ENCODE results near the gene MRLN. TPM values are rescaled to one million over a fixed set of nuclear protein-coding genes. Genes with fewer than 3 reads are reported as not detected.
"Not testable (repeated sequence)": the region's sequence is repeated elsewhere in the genome, so short reads cannot be mapped to it uniquely, and the experiment has no call there.

The MRLN gene
- total RNA-seq, 2 experiments from 2014 or later: not detected

GRCh38 chr10:59771162-59771807 lies 18.0 kb upstream of the MRLN start:
- no peak overlapping the region for H3K4me3 Mint-ChIP-seq
- H3K4me1 Mint-ChIP-seq: no peaks in the 10 kb centered on the region
- H3K27ac Mint-ChIP-seq: no peak overlapping the region
- no peaks in the 10 kb centered on the region for H3K36me3 Mint-ChIP-seq
- DNase-seq (no peak), ATAC-seq (no peak)
- CTCF ChIA-PET: no interaction called here
- H3K27me3 Mint-ChIP-seq: no peaks in the 10 kb centered on the region
- no peaks in the 10 kb centered on the region for H3K9me3 Mint-ChIP-seq (ENCODE audit: low read depth)

GRCh38 chr10:59770689-59771088 lies 17.4 kb upstream of the MRLN start:
- Mint-ChIP-seq H3K9me3 (ENCODE audit: low read depth) (no peaks in the 10 kb centered on the region), H3K4me1 (no peaks in the 10 kb centered on the region), H3K27ac (no peak overlapping the region), H3K36me3 (no peaks in the 10 kb centered on the region), H3K4me3 (no peak overlapping the region), H3K27me3 (no peaks in the 10 kb centered on the region)
- DNase-seq (no peak), ATAC-seq (no peak)
- CTCF ChIA-PET: no interaction called here

GRCh38 chr10:59762505-59762904 lies 9.2 kb upstream of the MRLN start:
- H3K27ac Mint-ChIP-seq: no peak overlapping the region
- no peaks in the 10 kb centered on the region for H3K9me3 Mint-ChIP-seq (ENCODE audit: low read depth)
- no peaks in the 10 kb centered on the region for H3K27me3 Mint-ChIP-seq
- no peaks in the 10 kb centered on the region for H3K36me3 Mint-ChIP-seq
- CTCF ChIA-PET: no interaction called here
- DNase-seq (no peak), ATAC-seq (no peak)
- H3K4me3 Mint-ChIP-seq: no peak overlapping the region
- H3K4me1 Mint-ChIP-seq: no peaks in the 10 kb centered on the region

- Mint-ChIP-seq H3K27me3 (peaks cover 5% of the 10 kb centered on the region), H3K4me3 (no peak overlapping the region), H3K36me3 (no peaks in the 10 kb centered on the region), H3K4me1 (no peaks in the 10 kb centered on the region), H3K27ac (no peak overlapping the region), H3K9me3 (ENCODE audit: low read depth) (no peaks in the 10 kb centered on the region)
- ATAC-seq: no peak
- CTCF ChIA-PET: no interaction called here
- no peak for DNase-seq
These were observed 4.7 kb upstream of the MRLN start for GRCh38 chr10:59757966-59758365.

- no peaks in the 10 kb centered on the region for H3K36me3 Mint-ChIP-seq
- DNase-seq (no peak), ATAC-seq (no peak)
- H3K27ac Mint-ChIP-seq: no peak overlapping the region
- H3K27me3 Mint-ChIP-seq: peaks cover 20% of the 10 kb centered on the region
- no peaks in the 10 kb centered on the region for H3K9me3 Mint-ChIP-seq (ENCODE audit: low read depth)
- H3K4me1 Mint-ChIP-seq: no peaks in the 10 kb centered on the region
- CTCF ChIA-PET: no interaction called here
- H3K4me3 Mint-ChIP-seq: no peak overlapping the region
These were observed 1.7 kb upstream of the MRLN start for GRCh38 chr10:59754951-59755350.

- no peak for DNase-seq
These were observed 846 bp downstream of the MRLN start for GRCh38 chr10:59752278-59752940.

GRCh38 chr10:59750155-59750945 lies 2.9 kb downstream of the MRLN start:
- no peak overlapping the region for H3K4me3 Mint-ChIP-seq
- DNase-seq (no peak), ATAC-seq (no peak)
- CTCF ChIA-PET: no interaction called here
- no peak overlapping the region for H3K27ac Mint-ChIP-seq
- no peaks in the 10 kb centered on the region for H3K9me3 Mint-ChIP-seq (ENCODE audit: low read depth)
- H3K27me3 Mint-ChIP-seq: peaks cover 21% of the 10 kb centered on the region
- no peaks in the 10 kb centered on the region for H3K36me3 Mint-ChIP-seq
- no peaks in the 10 kb centered on the region for H3K4me1 Mint-ChIP-seq

More at GRCh38 chr10:59752278-59752940, 846 bp downstream of the MRLN start:
- H3K27me3 Mint-ChIP-seq: peaks cover 23% of the 10 kb centered on the region
- no peaks in the 10 kb centered on the region for H3K9me3 Mint-ChIP-seq (ENCODE audit: low read depth)
- no peak overlapping the region for H3K27ac Mint-ChIP-seq
- CTCF ChIA-PET: no interaction called here
- H3K36me3 Mint-ChIP-seq: no peaks in the 10 kb centered on the region
- no peaks in the 10 kb centered on the region for H3K4me1 Mint-ChIP-seq
- H3K4me3 Mint-ChIP-seq: no peak overlapping the region
- ATAC-seq: no peak

GRCh38 chr10:59748834-59749233 lies 4.4 kb downstream of the MRLN start:
- Mint-ChIP-seq H3K4me3 (no peak overlapping the region), H3K36me3 (no peaks in the 10 kb centered on the region), H3K27ac (no peak overlapping the region), H3K27me3 (peaks cover 21% of the 10 kb centered on the region), H3K9me3 (ENCODE audit: low read depth) (no peaks in the 10 kb centered on the region), H3K4me1 (no peaks in the 10 kb centered on the region)
- ATAC-seq (no peak), DNase-seq (no peak)
- CTCF ChIA-PET: no interaction called here

- ATAC-seq (no peak), DNase-seq (no peak)
- peaks cover 2% of the 10 kb centered on the region for H3K27me3 Mint-ChIP-seq
- H3K27ac Mint-ChIP-seq: no peak overlapping the region
- CTCF ChIA-PET: no interaction called here
- no peaks in the 10 kb centered on the region for H3K9me3 Mint-ChIP-seq (ENCODE audit: low read depth)
- H3K4me1 Mint-ChIP-seq: no peaks in the 10 kb centered on the region
- H3K4me3 Mint-ChIP-seq: no peak overlapping the region
- H3K36me3 Mint-ChIP-seq: no peaks in the 10 kb centered on the region
These were observed 8.0 kb downstream of the MRLN start for GRCh38 chr10:59745163-59745650.

GRCh38 chr10:59744762-59745161 lies 8.5 kb downstream of the MRLN start:
- H3K4me3 Mint-ChIP-seq; H3K27me3 Mint-ChIP-seq; H3K27ac Mint-ChIP-seq; DNase-seq; H3K9me3 Mint-ChIP-seq (ENCODE audit: low read depth); H3K36me3 Mint-ChIP-seq; CTCF ChIA-PET; ATAC-seq; H3K4me1 Mint-ChIP-seq: not testable (repeated sequence)

GRCh38 chr10:59744156-59744555 lies 9.1 kb downstream of the MRLN start:
- H3K4me1 Mint-ChIP-seq; DNase-seq; CTCF ChIA-PET; ATAC-seq; H3K27ac Mint-ChIP-seq; H3K27me3 Mint-ChIP-seq; H3K36me3 Mint-ChIP-seq; H3K9me3 Mint-ChIP-seq (ENCODE audit: low read depth); H3K4me3 Mint-ChIP-seq: not testable (repeated sequence)

GRCh38 chr10:59741583-59741982 lies 11.7 kb downstream of the MRLN start:
- Mint-ChIP-seq H3K4me3 (no peak overlapping the region), H3K27ac (no peak overlapping the region), H3K27me3 (peaks cover 16% of the 10 kb centered on the region), H3K9me3 (ENCODE audit: low read depth) (no peaks in the 10 kb centered on the region), H3K4me1 (no peaks in the 10 kb centered on the region), H3K36me3 (no peaks in the 10 kb centered on the region)
- CTCF ChIA-PET: no interaction called here
- no peak for DNase-seq
- ATAC-seq: no peak

- ATAC-seq (no peak), DNase-seq (no peak)
- H3K9me3 Mint-ChIP-seq (ENCODE audit: low read depth): no peaks in the 10 kb centered on the region
- no peaks in the 10 kb centered on the region for H3K4me1 Mint-ChIP-seq
- no peaks in the 10 kb centered on the region for H3K36me3 Mint-ChIP-seq
- CTCF ChIA-PET: no interaction called here
- H3K27me3 Mint-ChIP-seq: peaks cover 16% of the 10 kb centered on the region
- no peak overlapping the region for H3K27ac Mint-ChIP-seq
- H3K4me3 Mint-ChIP-seq: no peak overlapping the region
These were observed 12.2 kb downstream of the MRLN start for GRCh38 chr10:59741048-59741447.

- H3K27me3 Mint-ChIP-seq: peaks cover 28% of the 10 kb centered on the region
- CTCF ChIA-PET: interaction anchor here (0.7 kb wide), 1 partner anchor 67 kb away, joined by 3 read pairs; no protein-coding TSS in a partner anchor
- peaks cover 3% of the 10 kb centered on the region for H3K4me1 Mint-ChIP-seq
- H3K4me3 Mint-ChIP-seq: no peak overlapping the region
- ATAC-seq (no peak), DNase-seq (no peak)
- no peaks in the 10 kb centered on the region for H3K36me3 Mint-ChIP-seq
- H3K27ac Mint-ChIP-seq: no peak overlapping the region
- no peaks in the 10 kb centered on the region for H3K9me3 Mint-ChIP-seq (ENCODE audit: low read depth)
These were observed 16.5 kb downstream of the MRLN start for GRCh38 chr10:59736749-59737148.

All from activated CD8-positive, alpha-beta memory T cell treated with anti-CD3 and anti-CD28 coated beads, Interleukin-2, amount 10 ng/mL, durations not matched to agents 7 days and 5 days (primary cell).